ENCODE data around the gene OR6B2.

DNA sequence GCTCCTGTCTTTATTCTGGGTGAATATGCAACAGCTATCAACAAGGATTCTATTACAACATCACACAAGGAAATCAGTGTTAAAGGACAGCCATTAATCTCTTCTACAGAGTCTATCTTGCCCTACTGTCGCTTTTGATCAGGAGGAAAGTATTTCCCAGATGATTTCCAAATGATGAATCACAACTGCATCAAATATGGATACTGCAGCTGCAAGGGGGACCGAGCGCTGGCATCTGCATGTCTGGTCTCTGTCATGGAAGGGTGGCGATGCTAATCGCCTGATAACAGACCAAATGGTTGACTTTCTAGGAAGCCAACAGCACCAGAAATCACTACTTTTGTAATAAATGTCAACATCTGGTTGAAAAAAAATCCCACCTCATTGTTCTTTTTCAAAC, 44.3 kb upstream of the OR6B2 start:
- TF ChIP-seq, protein P1, sequence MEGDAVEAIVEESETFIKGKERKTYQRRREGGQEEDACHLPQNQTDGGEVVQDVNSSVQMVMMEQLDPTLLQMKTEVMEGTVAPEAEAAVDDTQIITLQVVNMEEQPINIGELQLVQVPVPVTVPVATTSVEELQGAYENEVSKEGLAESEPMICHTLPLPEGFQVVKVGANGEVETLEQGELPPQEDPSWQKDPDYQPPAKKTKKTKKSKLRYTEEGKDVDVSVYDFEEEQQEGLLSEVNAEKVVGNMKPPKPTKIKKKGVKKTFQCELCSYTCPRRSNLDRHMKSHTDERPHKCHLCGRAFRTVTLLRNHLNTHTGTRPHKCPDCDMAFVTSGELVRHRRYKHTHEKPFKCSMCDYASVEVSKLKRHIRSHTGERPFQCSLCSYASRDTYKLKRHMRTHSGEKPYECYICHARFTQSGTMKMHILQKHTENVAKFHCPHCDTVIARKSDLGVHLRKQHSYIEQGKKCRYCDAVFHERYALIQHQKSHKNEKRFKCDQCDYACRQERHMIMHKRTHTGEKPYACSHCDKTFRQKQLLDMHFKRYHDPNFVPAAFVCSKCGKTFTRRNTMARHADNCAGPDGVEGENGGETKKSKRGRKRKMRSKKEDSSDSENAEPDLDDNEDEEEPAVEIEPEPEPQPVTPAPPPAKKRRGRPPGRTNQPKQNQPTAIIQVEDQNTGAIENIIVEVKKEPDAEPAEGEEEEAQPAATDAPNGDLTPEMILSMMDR (IDR thresholded peaks at IDR 0.05): no peak
- TF ChIP-seq POLR2AphosphoS5 (IDR thresholded peaks at IDR 0.05; ENCODE audit: insufficient read depth in 1 of 2, low read depth in 1 of 2): no peak
- no peak for TF ChIP-seq POLR2A (IDR thresholded peaks at IDR 0.05)
